Measurements from ENCODE around the gene MAML2. TPM values are rescaled to one million over a fixed set of nuclear protein-coding genes. Genes with fewer than 3 reads are reported as not detected.

The MAML2 gene
- polyA plus RNA-seq, 3 donors: 0.57 to 7.6 (median 1.2) TPM

DNA sequence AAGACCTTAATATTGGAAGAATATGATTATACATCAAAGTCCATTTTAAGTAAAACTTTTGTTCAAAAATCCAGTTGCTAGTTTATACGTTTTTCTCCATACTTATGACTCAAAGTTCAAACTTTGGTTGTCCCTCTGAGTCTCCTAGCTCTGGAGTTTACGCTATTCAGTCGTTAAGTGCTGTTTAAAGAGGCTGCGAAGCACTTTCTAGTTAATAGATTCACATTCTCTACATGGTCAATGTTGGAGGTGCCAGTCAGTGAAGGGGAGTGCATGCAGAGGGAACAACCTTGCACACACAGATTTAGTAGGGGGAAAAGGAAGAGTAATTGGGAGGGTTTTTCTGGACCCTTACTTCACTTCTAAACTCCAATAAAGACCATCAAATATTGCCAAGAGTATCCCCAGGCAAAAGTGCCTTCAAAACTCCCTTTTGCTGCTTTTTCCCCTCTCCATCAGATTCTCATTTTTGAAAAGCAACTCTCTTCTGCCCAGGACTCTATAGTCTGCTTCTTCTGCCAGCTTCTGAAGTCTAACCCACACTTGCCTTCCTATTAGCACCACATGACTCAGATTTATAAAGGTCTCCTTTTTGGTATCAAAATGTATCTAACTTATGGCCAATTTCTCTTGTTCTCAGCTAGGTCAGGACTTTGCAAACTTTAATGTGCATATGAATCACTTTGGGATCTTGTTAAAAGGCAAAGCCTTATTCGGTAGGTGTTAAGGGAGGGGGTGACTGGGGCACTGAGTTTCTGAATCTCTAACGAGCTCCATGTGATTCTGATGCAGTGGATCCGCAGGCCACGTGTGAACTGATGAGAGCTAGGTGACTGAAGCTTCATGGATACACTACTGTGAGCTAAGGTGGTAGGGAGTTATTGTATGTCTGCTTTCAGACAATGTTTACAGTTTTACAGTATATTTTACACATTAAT lies 322.9 kb downstream of the MAML2 start:
- TF ChIP-seq CTCF (IDR thresholded peaks at IDR 0.05): no peak

DNA sequence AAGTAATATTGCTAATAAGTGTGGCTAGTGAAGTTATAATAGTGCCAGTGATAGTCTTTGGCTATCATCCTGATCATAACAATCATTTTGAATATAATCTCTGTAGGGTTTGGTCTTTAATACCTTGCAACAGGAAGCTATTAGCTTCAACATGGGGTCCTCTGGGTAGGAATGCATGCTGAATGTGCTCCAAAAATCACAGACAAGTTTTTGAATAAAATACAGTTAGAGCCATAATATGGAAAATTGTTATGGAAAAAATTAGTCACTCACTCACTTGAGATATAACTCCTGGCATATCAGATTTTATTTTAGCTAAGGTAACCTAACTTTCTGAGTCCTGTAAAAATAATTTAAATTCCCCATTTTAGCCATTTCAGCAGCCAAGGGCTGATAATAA lies 323.7 kb downstream of the MAML2 start:
- Mint-ChIP-seq H3K36me3 (no peaks in the 10 kb centered on the region), H3K4me3 (no peak overlapping the region), H3K4me1 (peaks cover 7% of the 10 kb centered on the region), H3K27ac (no peak overlapping the region), H3K27me3 (ENCODE audit: low read depth in 3 of 3) (no peaks in the 10 kb centered on the region), H3K9me3 (no peaks in the 10 kb centered on the region)
- Histone ChIP-seq H3K36me3 (replicated peaks in 1 of 2; ENCODE audit: control insufficient read depth in 1 of 2, insufficient read depth in 2 of 2, low read length in 2 of 2) (no peaks in the 10 kb centered on the region), H3K9me3 (replicated peaks in 1 of 2; ENCODE audit: control insufficient read depth in 1 of 2, insufficient read depth in 1 of 2, low read length in 2 of 2) (no peaks in the 10 kb centered on the region), H3K4me2 (replicated peaks; ENCODE audit: extremely low read depth, low read length, poor library complexity, severe bottlenecking) (no peak overlapping the region), H3K4me3 (replicated peaks in 1 of 3; ENCODE audit: low read depth in 2 of 3, low read length in 3 of 3) (no peak overlapping the region), H3K27ac (ENCODE audit: low read depth in 1 of 2, low read length in 2 of 2) (no peak overlapping the region), H4K20me1 (ENCODE audit: insufficient read depth, low read length) (peaks cover 24% of the 10 kb centered on the region), H3K79me2 (ENCODE audit: insufficient read depth, low read length) (no peaks in the 10 kb centered on the region), H3K27me3 (ENCODE audit: control insufficient read depth in 2 of 2, insufficient read depth in 2 of 2, low read length in 2 of 2) (no peaks in the 10 kb centered on the region), H3K9ac (ENCODE audit: insufficient read depth, low read length, poor library complexity, severe bottlenecking) (no peak overlapping the region), H3K4me1 (ENCODE audit: control insufficient read depth in 1 of 2, insufficient read depth in 2 of 2, low read length in 2 of 2) (no peaks in the 10 kb centered on the region), H2AFZ (ENCODE audit: insufficient read depth, low read depth, low read length, poor library complexity, severe bottlenecking) (no peak overlapping the region)
- intact Hi-C loops (cut with micrococcal nuclease): no loop called here
- no peak for TF ChIP-seq CTCF (IDR thresholded peaks at IDR 0.05)
- DNase-seq: no peak

More for the DNA sequence above, 322.9 kb downstream of the MAML2 start:
- Histone ChIP-seq H3K4me1 (ENCODE audit: control insufficient read depth in 1 of 2, insufficient read depth in 2 of 2, low read length in 2 of 2) (no peaks in the 10 kb centered on the region), H3K4me2 (replicated peaks; ENCODE audit: extremely low read depth, low read length, poor library complexity, severe bottlenecking) (no peak overlapping the region), H3K4me3 (replicated peaks in 1 of 3; ENCODE audit: low read depth in 2 of 3, low read length in 3 of 3) (no peak overlapping the region), H4K20me1 (ENCODE audit: insufficient read depth, low read length) (peaks cover 20% of the 10 kb centered on the region), H3K27me3 (ENCODE audit: control insufficient read depth in 2 of 2, insufficient read depth in 2 of 2, low read length in 2 of 2) (no peaks in the 10 kb centered on the region), H2AFZ (ENCODE audit: insufficient read depth, low read depth, low read length, poor library complexity, severe bottlenecking) (no peak overlapping the region), H3K9ac (ENCODE audit: insufficient read depth, low read length, poor library complexity, severe bottlenecking) (no peak overlapping the region), H3K36me3 (replicated peaks in 1 of 2; ENCODE audit: control insufficient read depth in 1 of 2, insufficient read depth in 2 of 2, low read length in 2 of 2) (no peaks in the 10 kb centered on the region), H3K27ac (ENCODE audit: low read depth in 1 of 2, low read length in 2 of 2) (no peak overlapping the region), H3K79me2 (ENCODE audit: insufficient read depth, low read length) (no peaks in the 10 kb centered on the region), H3K9me3 (replicated peaks in 1 of 2; ENCODE audit: control insufficient read depth in 1 of 2, insufficient read depth in 1 of 2, low read length in 2 of 2) (no peaks in the 10 kb centered on the region)
- intact Hi-C loops (cut with micrococcal nuclease): no loop called here
- no peaks in the 10 kb centered on the region for H3K27me3 Mint-ChIP-seq (ENCODE audit: low read depth in 3 of 3)
- DNase-seq: no peak
- no peaks in the 10 kb centered on the region for H3K36me3 Mint-ChIP-seq
- no peak overlapping the region for H3K27ac Mint-ChIP-seq
- H3K9me3 Mint-ChIP-seq: no peaks in the 10 kb centered on the region
- H3K4me3 Mint-ChIP-seq: no peak overlapping the region
- 100% methylated on average over 3 of the region's 8 CpGs for WGBS (ENCODE audit: insufficient coverage)
- H3K4me1 Mint-ChIP-seq: peaks cover 2% of the 10 kb centered on the region
